Hepatocyte (in vitro differentiated cells): ENCODE measurements around the gene NT5C2. TPM values are rescaled to one million over a fixed set of nuclear protein-coding genes. Genes with fewer than 3 reads are reported as not detected.

Experiments used
- DNase-seq: peaks from one replicate; pipeline ENCODE4 v3.0.0-alpha.2; 2016; ENCODE audit warnings: low spot score
- H2AFZ ChIP-seq: fragments of 200-600 bp; sonication (generic); 2 replicates; pipeline ENCODE4 v1.6.0; 2016; ENCODE audit warnings: antibody characterized with exemption, mild to moderate bottlenecking
- H3K27ac ChIP-seq: fragments of 200-600 bp; sonication (generic); 2 replicates; pipeline ENCODE4 v1.5.1; 2016; ENCODE audit warnings: mild to moderate bottlenecking
- H3K27me3 ChIP-seq: fragments of 200-600 bp; sonication (generic); 2 replicates; pipeline ENCODE4 v1.6.1; 2016
- H3K36me3 ChIP-seq: fragments of 200-600 bp; sonication (generic); replicated peaks from 2 replicates; pipeline ENCODE4 v1.5.1; 2016; ENCODE audit warnings: low read depth; ENCODE audit not compliant: insufficient read depth
- H3K4me1 ChIP-seq: fragments of 200-600 bp; sonication (generic); 2 replicates; pipeline ENCODE4 v1.5.1; 2016; ENCODE audit warnings: mild to moderate bottlenecking, moderate library complexity; ENCODE audit not compliant: insufficient read depth
- H3K4me2 ChIP-seq: fragments of 200-600 bp; sonication (generic); 2 replicates; pipeline ENCODE4 v1.6.0; 2016
- H3K4me3 ChIP-seq: fragments of 200-600 bp; sonication (generic); 2 replicates; pipeline ENCODE4 v1.5.1; 2016; ENCODE audit warnings: mild to moderate bottlenecking
- H3K79me2 ChIP-seq: fragments of 200-600 bp; sonication (generic); 2 replicates; pipeline ENCODE4 v1.6.0; 2017; ENCODE audit warnings: mild to moderate bottlenecking
- H3K9me2 ChIP-seq: fragments of 200-600 bp; sonication (generic); replicated peaks from 2 replicates; pipeline ENCODE4 v1.6.0; 2017; ENCODE audit warnings: mild to moderate bottlenecking; ENCODE audit not compliant: insufficient read depth
- H3K9me3 ChIP-seq: fragments of 200-600 bp; sonication (generic); 2 replicates; pipeline ENCODE4 v1.5.1; 2016; ENCODE audit warnings: low read depth, mild to moderate bottlenecking
- H4K20me1 ChIP-seq: fragments of 200-600 bp; sonication (generic); 2 replicates; pipeline ENCODE4 v1.6.0; 2016; ENCODE audit warnings: mild to moderate bottlenecking; ENCODE audit not compliant: insufficient read depth, poor library complexity, severe bottlenecking
- CTCF ChIP-seq: fragments of 200-600 bp; sonication (generic); IDR thresholded peaks from 2 replicates; pipeline ENCODE4 v1.5.1; 2016; ENCODE audit warnings: antibody characterized with exemption, mild to moderate bottlenecking; ENCODE audit not compliant: poor library complexity
- EZH2 ChIP-seq: fragments of 200-600 bp; sonication (generic); IDR thresholded peaks from 2 replicates; pipeline ENCODE4 v1.6.1; 2016; ENCODE audit warnings: antibody characterized with exemption, mild to moderate bottlenecking, borderline replicate concordance
- EZH2phosphoT487 ChIP-seq: fragments of 200-600 bp; sonication (generic); IDR thresholded peaks from one replicate; pipeline ENCODE4 v1.6.1; 2018; ENCODE audit warnings: antibody characterized with exemption, mild to moderate bottlenecking, low read depth, moderate library complexity; ENCODE audit not compliant: unreplicated experiment, severe bottlenecking
- WGBS: methylation state at CpG from one replicate; pipeline ENCODE4 v1.1.6; 2016; ENCODE audit warnings: low lambda C conversion rate; ENCODE audit errors: missing lambda C conversion rate; 5-methylcytosine and 5-hydroxymethylcytosine counted together
- polyA plus RNA-seq: library from polyadenylated mRNA; unstranded; fragments of >200 nt; fragmentation: Nextera tagmentation; extraction: Ambion mirVana; gene quantifications from 2 replicates; pipeline ENCODE4 v1.2.1, GENCODE V29; 2016
- total RNA-seq: library from RNA; depleted of rRNA; stranded (reverse); fragments of >200 nt; gene quantifications from 2 replicates; pipeline ENCODE4 v1.2.3, GENCODE V29; 2014

NT5C2 gene
- total and polyA plus RNA-seq, 2 experiments from 2014 or later = 50.7 to 52.0 TPM

- DNase-seq = no peak
- Histone ChIP-seq H3K27ac (no peak overlapping the region), H2AFZ (no peak overlapping the region), H3K4me2 (no peak overlapping the region), H3K9me3 (no peaks in the 10 kb centered on the region), H3K79me2 (no peaks in the 10 kb centered on the region), H3K4me1 (no peaks in the 10 kb centered on the region), H3K9me2 (no peaks in the 10 kb centered on the region), H3K4me3 (no peak overlapping the region), H4K20me1 (no peaks in the 10 kb centered on the region), H3K27me3 (no peaks in the 10 kb centered on the region), H3K36me3 (no peaks in the 10 kb centered on the region)
- 95% methylated on average over 2 of the region's 2 CpGs for WGBS
- TF ChIP-seq EZH2 = no peak
- TF ChIP-seq CTCF = no peak
- TF ChIP-seq EZH2phosphoT487 = no peak
Observed at GRCh38 chr10:103086799-103087198, 106.3 kb downstream of the NT5C2 start.

- Histone ChIP-seq H3K9me3 (no peaks in the 10 kb centered on the region), H3K79me2 (no peaks in the 10 kb centered on the region), H2AFZ (no peak overlapping the region), H4K20me1 (no peaks in the 10 kb centered on the region), H3K27me3 (no peaks in the 10 kb centered on the region), H3K4me3 (no peak overlapping the region), H3K36me3 (no peaks in the 10 kb centered on the region), H3K4me2 (no peak overlapping the region), H3K9me2 (no peaks in the 10 kb centered on the region), H3K4me1 (no peaks in the 10 kb centered on the region), H3K27ac (no peak overlapping the region)
- WGBS = 88% methylated on average over 2 of the region's 2 CpGs
- TF ChIP-seq CTCF (no peak), EZH2phosphoT487 (no peak), EZH2 (no peak)
- no peak for DNase-seq
Observed at GRCh38 chr10:103086261-103086660, 106.8 kb downstream of the NT5C2 start.

GRCh38 chr10:103083977-103084320 is 109.1 kb downstream of the NT5C2 start:
- Histone ChIP-seq H3K79me2 (no peaks in the 10 kb centered on the region), H3K4me3 (no peak overlapping the region), H3K36me3 (no peaks in the 10 kb centered on the region), H3K9me3 (no peaks in the 10 kb centered on the region), H4K20me1 (no peaks in the 10 kb centered on the region), H2AFZ (no peak overlapping the region), H3K27me3 (no peaks in the 10 kb centered on the region), H3K27ac (no peak overlapping the region), H3K4me2 (no peak overlapping the region), H3K9me2 (no peaks in the 10 kb centered on the region), H3K4me1 (no peaks in the 10 kb centered on the region)
- no peak for DNase-seq
- WGBS = 96% methylated on average over 5 of the region's 5 CpGs
- TF ChIP-seq EZH2 (no peak), EZH2phosphoT487 (no peak), CTCF (no peak)

- Histone ChIP-seq H3K27me3 (no peaks in the 10 kb centered on the region), H3K79me2 (no peaks in the 10 kb centered on the region), H3K36me3 (no peaks in the 10 kb centered on the region), H3K4me3 (no peak overlapping the region), H3K27ac (no peak overlapping the region), H3K4me2 (no peak overlapping the region), H4K20me1 (no peaks in the 10 kb centered on the region), H3K4me1 (no peaks in the 10 kb centered on the region), H3K9me2 (no peaks in the 10 kb centered on the region), H2AFZ (no peak overlapping the region), H3K9me3 (no peaks in the 10 kb centered on the region)
- 92% methylated on average over 7 of the region's 7 CpGs for WGBS
- TF ChIP-seq EZH2 = no peak
- no peak for TF ChIP-seq CTCF
- no peak for TF ChIP-seq EZH2phosphoT487
- DNase-seq = no peak
Observed at GRCh38 chr10:103083266-103083976, 109.7 kb downstream of the NT5C2 start.
